GM21447 (cell line): Measurements from ENCODE around the gene BPIFB3.

Experiments
- ATAC-seq: cut with Tn5 transposase; IDR thresholded peaks from one replicate; pipeline ENCODE4 v1.9.1; 2021; ENCODE audit not compliant: unreplicated experiment

BPIFB3 gene, protein sequence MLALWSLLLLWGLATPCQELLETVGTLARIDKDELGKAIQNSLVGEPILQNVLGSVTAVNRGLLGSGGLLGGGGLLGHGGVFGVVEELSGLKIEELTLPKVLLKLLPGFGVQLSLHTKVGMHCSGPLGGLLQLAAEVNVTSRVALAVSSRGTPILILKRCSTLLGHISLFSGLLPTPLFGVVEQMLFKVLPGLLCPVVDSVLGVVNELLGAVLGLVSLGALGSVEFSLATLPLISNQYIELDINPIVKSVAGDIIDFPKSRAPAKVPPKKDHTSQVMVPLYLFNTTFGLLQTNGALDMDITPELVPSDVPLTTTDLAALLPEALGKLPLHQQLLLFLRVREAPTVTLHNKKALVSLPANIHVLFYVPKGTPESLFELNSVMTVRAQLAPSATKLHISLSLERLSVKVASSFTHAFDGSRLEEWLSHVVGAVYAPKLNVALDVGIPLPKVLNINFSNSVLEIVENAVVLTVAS

DNA sequence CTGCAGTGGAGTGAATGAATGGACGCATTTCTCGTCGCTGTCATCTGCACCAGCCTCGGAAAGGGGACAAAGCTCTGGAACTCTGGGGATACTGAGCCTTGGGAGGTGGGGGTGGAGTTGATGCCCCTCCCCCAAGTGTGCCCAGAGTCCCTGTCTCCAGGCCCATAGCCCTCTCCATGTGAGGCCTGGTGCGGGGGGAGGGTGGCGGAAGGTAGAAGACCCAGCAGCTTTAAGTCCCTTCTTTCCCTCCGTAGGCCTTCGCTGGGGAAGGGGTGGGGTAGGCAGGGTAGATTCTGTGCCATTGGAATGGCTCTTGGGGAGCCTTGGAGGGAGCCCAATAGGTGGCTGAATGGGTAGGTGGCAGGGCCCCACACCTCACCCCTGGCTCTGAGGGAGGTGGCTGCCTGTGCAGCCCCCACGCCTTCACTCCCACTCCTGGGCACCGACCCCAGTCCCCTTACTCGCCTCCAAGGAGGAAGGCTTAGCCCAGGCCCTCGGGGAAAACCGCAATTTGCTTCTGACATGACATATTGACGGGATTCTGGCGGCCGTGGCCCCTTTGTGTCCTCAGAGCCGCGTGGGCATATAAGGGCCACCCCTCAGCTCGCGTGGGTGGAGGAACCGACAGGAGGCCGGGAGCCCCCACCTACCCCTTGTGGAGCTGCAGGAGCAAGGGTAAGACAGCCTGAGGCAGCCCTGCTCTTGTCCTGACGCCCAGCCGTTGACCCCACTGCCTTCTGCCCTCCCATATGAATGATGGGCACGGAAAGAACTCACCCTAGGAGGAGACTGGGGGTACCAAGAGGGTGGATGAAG is at the start of gene BPIFB3:
Gene BPIFB3 (plus strand): TSS at position 613 of the 816 bp plus-strand sequence. CDS start 1,533 bp downstream, outside the sequence.
- no peak for ATAC-seq

DNA sequence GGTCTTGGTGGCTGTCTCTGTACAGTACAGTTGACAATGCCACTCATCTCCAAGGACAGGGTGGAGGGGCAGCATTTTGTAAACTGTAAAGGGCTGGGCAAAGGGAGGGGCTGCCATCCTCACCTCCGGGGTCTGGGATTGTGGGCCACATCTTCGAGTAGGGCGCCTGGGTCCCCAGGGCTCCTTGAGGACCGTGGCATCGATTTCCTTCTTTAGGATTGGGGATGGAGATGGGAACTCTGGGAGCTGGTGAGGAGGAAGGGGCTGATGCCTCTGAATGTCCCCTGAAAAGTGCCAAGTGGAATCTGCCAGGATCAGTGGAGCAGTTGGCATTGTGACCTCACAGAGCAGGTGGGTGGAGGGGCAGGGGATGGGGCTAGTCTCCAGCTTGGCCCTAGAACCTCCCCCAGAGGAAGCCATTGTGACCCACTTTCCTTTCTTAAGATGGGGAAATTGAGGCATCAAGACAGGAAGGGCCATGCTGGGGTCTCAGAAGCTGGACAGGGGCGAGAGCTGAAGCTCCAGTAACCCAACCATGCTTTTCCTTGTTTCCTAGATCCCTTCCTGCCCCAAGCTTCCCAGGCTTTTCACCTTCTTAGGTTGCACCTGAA is 49.5 kb upstream of the BPIFB3 start, which contains the start of gene SUN5:
Gene SUN5 (minus strand): TSS at position 293 of the 611 bp plus-strand sequence. CDS start 93 bp downstream, at position 200.
- ATAC-seq = no peak

DNA sequence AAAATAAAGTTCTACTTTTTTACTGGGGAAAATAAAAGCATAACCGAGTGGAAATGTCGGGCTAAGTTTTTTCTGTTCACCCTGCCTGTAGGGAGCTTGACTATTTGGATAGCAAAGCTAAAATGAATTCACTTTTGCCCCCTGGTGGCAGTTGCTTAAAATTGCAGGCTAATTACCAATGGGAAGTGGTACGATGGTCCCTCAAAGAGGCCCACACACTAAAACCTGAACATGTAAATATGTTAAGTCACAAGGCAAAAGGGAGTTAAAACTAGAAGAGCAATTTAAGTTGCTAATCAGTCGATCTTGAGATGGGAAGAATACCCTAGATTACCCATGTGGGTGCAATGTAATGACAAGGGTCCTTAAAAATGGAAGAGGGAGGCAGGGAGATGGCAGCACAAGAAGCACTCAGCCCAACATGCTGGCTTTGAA is 48.6 kb upstream of the BPIFB3 start:
- ATAC-seq = no peak

DNA sequence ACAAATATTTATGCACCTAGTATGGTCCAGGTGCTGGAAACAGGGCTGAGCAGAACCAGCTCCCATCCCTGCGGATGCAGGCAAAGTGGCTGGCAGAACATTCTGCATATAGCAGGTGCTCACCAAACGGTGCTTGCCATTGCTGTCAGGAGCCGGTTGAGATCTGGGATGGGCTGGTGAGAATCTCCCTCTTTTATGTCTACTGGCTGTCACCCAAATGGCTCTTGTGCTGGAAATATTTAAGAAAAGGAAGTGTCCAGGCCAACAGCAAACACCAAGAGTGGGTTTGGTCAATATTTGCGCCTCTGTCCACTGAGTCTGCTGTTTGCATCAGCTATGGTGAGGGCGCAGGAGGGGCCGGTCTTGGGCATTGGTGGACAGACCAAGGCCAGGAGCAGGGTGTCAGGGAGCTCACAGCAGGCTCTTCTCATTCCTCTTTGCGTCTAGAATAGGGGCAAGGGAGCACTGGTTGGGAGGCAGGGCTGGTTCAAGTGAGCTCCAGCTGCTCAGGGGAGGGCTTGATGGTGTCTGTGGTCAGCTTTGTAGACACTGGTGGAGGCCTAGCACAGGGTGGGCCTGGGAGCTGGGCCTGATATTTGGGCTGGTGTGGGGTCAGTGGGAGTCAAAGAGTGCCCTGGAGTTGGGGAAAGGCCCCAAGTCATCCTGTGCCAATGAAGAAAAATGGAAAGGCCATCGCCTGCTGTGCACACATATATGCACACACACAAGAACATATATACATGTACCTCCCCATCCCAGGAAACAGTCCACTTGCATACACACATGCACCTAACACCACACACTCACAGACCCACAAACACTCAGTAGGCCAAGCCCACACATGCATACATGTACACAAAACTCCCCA is 47.6 kb upstream of the BPIFB3 start:
- no peak for ATAC-seq

DNA sequence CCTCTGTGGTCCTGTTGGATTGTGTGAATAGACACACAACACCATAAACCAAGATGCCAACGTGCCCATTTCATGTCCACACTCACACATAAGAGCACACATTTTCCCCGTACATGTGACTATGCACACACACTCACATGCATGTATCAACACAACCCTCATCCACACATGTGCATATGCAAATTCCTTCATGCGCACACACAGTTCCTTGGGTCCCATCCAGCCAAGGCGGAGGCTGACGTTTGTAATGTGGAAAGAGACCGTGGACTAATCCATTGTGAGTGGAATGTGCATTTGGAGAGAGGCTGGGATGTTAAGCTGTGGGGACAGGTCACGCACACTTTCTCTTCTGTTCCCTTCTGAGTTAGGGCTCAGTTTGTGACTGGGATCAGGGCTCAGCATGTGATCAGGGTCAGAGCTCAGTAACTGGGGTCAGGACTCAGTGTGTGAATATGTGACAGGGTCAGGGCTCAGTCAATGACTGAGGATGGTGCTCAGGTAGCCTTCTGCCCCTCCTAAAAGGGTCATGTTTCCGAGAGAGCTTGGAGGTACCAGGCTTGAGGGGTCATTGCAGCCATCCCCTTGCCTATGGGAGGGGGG is 46.8 kb upstream of the BPIFB3 start:
- no peak for ATAC-seq

DNA sequence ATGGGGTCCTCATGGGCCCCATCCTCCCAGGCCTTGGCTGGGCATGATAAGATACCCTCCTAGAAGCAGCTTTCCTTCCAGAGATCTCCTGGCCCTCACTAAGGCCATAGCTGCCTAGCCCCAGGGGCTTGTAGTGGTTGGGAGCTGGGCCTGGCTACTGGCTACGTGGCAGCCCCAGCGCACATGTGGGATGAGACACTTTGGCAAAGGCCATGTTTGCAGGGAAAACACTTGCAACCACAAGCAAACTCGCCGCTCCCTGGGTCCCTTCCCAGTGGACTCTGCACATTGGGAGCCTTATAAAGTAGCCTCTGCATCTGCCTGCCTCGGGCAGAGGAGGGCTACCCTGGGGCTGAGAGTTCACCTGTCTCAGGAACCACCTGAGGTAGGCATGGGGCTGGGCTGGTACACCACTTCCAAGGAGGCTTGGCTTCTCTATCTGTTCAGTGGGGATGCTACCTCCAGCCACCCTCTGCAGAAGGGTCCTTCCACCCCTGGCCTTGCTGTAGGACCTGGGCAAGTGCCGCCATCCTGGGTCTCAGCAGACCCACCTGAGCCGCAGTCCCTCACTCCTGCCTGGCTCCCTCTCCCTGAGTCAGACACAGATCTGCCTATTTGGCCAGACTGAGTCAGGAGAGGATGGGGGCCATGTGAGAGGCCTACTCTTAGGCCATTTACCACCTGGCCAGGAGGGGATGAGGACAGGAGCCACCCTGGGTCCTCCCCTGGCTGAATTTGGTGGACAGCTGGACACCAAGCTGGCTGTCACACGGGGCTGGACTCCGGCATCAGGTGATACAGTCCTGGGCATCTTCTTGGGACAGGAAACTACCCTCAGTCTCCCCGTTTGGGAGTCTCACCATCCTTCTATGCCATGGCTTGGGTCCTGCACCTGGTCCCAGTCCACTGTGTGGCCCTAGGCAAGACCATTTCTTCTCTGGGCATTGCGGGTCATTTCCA is 46.0 kb upstream of the BPIFB3 start, which contains the start of gene BPIFB2:
Gene BPIFB2 (plus strand): TSS at position 329 of the 960 bp plus-strand sequence. CDS start 871 bp downstream, outside the sequence.
- ATAC-seq = no peak

DNA sequence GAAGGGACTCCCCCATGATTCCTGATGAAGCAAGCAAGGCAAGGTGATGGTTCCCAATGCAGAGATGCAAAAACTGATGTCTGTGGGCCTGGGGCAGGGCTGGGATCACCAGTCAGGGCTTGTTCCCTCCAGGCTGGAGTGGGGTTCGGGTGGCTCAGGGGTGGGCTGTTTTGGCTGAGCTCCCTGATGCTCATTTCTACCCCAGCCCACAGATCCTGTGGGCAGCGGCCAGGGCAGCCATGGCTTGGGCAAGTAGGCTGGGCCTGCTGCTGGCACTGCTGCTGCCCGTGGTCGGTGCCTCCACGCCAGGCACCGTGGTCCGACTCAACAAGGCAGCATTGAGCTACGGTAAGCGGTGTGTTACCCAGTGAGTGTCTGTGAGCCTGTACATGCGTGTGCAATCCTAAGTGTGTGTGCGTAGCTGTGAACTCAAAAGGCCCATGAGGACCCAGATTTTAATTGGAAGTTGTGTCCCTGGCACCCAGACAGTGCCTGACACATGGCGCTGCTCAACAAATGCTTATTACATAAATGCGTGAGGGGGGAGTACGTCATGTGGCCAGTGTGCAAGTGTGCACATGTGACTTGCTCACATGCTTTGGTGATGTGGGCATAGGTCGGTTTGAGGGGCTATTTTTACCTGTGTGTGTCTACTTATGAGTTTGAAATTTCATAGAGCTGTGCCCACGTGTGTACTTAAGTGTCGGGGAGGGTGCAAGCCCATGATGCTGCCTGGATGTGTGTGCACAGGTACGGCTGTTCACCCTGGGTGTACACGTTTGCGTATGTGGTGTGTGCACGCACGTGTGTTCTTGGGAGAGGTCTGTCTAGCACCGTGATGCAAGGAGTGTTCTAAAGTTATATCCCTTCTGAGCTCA is 45.1 kb upstream of the BPIFB3 start:
- no peak for ATAC-seq

DNA sequence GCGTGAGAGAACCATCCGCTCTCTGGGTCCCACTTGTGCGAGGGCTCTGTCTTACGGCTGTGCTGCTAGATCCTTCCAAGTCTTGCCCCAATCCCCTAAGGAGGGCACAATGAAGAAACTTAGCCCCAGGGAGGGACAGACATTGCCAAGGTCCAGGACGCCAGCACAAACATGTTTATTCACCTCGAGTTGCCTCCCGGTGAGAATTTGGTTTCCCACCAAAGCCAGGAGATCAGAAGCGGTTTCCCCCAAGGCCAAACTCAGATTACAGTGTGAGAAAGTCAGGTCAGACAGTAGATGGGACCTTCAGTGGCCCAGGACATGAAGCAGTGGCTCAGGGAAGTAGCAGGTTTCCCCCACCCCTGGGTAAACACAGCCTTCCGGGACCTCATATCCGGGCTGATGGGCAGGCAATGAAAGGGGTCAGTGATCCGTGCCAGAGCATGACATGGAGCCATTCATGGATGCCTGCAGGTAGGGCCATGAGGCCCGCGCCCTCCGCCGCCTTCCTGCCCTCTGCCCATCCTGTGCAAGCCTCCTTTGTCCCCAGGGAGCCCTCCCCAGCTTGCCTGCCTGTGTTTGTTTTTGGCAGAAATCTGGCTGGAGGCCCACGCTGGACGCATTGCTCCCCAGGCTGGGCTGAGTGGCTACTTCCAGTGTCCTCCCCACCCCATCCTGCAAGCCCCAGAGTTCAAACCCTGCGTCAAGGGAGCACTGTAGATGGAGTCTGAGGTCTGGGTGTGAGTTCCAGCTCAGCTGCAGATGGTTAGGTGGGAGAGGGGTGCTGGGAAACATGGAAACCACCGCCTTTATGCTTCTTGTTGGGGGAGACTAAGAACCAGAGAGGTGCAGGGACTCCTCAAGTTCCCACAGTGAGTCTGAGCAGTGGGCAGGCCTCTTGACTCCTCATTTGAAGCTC is 44.2 kb upstream of the BPIFB3 start:
- ATAC-seq = no peak

DNA sequence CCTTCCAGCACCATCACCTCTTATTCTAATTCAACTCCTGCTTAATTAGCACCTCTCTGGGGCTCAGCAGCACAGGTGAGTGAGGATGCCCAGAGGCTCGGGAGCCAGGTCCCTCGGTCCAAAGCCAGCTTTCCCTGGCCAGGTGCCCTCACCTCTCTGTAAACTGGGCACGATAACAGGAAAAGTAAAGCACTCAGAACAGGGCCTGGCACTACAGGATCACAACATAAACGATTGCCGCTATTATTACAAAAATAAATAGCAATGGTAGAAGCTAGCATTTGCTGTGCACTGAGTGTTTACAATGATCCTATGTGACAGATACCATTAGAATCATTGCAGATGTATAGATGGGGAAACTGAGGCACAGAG is 43.6 kb upstream of the BPIFB3 start:
- ATAC-seq = no peak

DNA sequence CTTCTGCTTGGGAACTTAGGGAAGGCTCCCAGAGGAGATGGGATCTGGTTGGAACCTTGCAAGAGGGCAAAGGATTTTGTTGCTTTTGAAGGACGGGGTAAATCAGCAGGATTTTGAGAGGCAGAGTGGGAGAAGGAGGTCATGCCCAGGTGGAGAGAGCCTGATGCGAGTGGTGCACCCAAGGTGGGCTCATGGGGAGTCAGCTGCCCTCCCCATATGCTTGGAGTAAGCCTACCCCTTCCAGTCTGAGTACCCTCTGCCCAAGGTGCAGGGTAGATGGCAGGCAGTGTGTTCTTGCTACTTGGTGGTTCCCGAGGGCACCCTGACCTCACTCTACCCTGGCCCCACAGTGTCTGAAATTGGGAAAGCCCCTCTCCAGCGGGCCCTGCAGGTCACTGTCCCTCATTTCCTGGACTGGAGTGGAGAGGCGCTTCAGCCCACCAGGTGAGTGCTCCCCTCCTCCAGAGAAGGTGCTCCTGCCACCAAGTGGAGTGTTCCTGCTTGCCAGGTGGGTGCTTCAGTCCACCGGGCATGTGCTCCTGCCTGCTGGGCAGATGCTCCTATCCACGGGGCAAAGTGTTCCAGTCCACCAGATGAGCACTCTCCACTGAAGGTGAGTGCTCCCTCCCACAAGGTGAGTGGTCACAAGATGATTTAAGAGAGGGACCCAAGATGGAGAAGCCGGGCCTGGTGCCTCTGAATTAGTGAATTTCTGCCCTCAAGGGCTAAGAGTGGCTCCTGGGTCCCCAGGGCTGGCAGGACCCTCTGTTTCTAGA is 42.8 kb upstream of the BPIFB3 start:
- no peak for ATAC-seq

DNA sequence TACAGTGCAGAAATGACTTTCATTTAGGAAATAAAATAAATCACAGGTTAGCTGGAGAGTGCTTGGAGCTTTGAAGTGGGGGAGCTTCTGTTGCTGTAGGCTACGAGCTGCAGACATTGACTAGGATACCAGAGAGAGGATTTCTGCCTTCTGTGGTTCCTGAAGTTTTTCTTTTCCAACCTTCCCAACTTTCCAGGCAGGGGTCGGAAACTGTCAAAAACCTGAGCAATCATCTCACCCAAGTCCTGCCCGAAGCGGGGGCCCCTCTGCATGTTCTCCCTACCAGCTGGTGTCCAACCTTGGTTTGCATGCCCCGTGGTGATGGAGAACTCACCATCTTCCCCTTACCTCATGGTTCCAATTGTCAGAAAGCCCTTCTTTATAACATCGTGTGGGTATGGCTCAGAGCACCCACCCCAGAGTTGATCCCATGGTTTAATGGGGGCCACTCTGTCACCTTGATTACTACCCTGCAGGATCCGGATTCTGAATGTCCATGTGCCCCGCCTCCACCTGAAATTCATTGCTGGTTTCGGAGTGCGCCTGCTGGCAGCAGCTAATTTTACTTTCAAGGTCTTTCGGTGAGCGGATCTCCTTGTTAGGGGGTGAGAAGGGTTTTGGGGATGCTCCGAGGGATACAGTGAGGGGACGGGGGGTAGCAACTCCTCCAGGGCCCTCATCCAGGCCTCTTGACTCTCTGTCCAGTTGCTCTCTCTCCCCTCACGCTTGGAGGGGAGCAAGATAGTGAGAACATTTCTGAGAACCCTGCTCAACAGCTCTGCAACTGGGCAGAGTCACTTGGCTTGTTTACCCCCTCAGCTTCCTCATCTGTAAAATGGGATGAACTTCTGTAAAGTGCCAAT is 41.1 kb upstream of the BPIFB3 start:
- no peak for ATAC-seq

DNA sequence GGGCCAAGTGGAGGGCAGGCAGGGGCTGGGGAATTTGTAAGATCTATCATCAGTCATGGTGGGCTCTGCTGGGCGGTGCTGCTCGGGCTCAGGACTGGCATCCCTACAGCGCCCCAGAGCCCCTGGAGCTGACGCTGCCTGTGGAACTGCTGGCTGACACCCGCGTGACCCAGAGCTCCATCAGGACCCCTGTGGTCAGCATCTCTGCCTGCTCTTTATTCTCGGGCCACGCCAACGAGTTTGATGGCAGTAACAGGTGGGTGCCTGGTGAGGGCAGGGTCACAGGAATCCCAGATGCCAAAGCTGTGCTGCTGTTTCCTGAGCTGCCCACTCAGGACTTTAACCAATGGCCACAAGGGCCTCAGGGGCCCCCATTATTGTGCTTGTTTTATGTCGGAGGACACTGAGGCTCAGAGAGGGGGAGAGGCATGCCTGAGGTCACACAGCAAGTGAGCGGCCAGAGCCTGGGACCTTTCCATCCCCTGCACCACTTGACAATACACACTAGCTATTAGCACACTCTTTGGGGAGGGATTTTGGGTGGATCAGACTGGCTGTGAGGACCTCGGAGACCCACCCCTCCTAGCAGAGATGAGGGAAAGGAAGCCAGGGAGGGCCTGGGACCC is 39.9 kb upstream of the BPIFB3 start:
- no peak for ATAC-seq

DNA sequence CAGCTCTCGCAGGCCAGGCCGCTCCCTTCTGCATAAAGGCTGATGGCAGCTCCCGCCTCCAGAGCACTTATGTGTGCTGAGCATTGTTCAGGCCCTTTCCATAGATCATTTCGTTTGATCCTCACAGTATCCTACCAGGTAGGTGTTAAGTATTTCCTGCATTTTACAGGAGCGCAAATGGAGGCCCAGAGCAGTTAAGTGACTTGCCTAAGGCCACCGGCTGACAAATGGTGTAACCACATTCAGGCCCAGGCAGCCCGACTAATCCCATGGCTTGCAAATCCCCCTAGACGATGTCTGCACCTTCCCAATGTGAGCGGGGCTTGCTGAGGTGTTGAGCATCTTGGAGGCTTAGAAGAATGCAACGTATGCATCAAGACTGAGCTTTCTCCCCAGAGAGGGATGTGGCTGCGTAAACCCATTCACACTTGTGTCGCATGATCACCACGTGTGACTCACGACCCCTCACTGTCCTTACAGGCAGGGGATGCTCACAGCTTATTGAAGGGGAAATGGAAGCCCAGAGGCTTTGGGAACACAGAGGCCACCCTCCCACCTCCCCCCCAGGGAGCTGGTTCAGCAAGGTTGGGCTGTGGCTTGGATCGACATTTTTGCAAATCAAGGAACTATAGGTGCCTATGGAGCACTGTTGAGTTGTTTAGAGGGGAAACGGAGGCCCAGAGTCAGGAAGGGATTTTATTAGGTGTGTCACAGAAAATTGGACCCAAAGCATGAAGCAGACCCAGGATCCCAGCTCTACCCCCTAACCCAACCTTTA is 39.2 kb upstream of the BPIFB3 start:
- no peak for ATAC-seq

DNA sequence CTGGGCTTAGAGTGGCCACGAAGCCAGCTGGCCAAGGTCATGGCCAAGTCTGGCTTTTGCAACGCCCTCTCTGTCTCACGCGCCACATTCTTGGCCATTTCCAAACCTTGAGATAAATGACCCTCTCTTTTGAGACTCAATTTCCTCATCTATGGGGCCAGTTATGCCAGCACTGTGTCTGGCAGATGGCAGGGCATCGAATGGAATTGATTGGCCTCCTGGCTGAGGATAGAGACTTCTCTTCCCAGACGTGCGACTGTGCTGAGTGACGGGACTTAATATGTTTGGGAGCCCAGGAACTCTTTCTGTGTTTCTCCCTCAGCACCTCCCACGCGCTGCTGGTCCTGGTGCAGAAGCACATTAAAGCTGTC is 38.6 kb upstream of the BPIFB3 start:
- no peak for ATAC-seq
